OCI-LY7 (cell line): Measurements from ENCODE around the gene COBLL1.

Experiments
- EZH2phosphoT487 ChIP-seq: fragments of 200-600 bp; sonication (generic); IDR thresholded peaks from 2 replicates; pipeline ENCODE4 v1.6.1; 2018; ENCODE audit warnings: low read depth, borderline replicate concordance, mild to moderate bottlenecking, mixed run types, antibody characterized with exemption, low read length, moderate library complexity, mixed read lengths
- TF ChIP-seq, protein P1 (sequence below): fragments of 200-600 bp; sonication (generic); conservative IDR thresholded peaks from 2 replicates; pipeline ENCODE4 v1.5.1; 2014; ENCODE audit warnings: mild to moderate bottlenecking, antibody characterized with exemption, low read length, moderate library complexity, mixed read lengths

DNA sequence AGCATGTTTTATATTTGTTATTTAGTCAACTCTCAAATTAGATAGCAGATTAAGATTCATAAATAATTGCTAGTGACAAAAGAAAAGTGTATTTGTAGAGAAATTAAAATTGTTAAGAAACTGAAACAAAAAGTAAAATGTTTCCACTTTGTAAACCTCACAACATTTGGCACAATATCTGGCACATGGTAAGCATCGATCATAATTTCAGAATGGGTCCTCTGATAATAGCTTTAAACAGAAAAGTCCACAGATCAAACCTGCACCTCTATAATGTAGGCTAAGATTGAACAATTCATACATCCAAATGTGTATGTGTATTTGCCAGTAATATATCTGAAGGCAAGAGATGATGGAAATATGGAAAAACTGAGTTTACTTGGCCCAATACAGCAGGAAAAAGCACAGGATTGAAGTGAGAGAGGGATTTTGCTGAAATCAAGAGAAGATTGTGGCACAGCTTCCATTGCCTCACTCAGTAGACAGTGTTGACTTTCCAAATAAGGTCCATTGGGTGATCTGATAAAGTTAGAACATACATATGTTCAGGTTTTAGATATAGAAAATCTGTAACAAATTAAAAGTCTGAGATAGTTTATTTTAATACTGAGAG, 39.4 kb downstream of the COBLL1 start:
- TF ChIP-seq, protein P1, sequence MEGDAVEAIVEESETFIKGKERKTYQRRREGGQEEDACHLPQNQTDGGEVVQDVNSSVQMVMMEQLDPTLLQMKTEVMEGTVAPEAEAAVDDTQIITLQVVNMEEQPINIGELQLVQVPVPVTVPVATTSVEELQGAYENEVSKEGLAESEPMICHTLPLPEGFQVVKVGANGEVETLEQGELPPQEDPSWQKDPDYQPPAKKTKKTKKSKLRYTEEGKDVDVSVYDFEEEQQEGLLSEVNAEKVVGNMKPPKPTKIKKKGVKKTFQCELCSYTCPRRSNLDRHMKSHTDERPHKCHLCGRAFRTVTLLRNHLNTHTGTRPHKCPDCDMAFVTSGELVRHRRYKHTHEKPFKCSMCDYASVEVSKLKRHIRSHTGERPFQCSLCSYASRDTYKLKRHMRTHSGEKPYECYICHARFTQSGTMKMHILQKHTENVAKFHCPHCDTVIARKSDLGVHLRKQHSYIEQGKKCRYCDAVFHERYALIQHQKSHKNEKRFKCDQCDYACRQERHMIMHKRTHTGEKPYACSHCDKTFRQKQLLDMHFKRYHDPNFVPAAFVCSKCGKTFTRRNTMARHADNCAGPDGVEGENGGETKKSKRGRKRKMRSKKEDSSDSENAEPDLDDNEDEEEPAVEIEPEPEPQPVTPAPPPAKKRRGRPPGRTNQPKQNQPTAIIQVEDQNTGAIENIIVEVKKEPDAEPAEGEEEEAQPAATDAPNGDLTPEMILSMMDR, result no peak
- TF ChIP-seq EZH2phosphoT487, result no peak
